GM23338 (cell line): Measurements from ENCODE around the gene HRAS. TPM values are rescaled to one million over a fixed set of nuclear protein-coding genes. Genes with fewer than 3 reads are reported as not detected.

Source experiments
- ATAC-seq: fragments of 200-7000 bp; cut with Tn5 transposase; 3 replicates; pipeline ENCODE4 v1.9.1; 2020
- DNase-seq: peaks from one replicate; pipeline ENCODE4 v3.0.0-alpha.2; 2015; ENCODE audit warnings: low spot score
- H2AFZ ChIP-seq: fragments of 200-600 bp; sonication (generic); 2 replicates; pipeline ENCODE4 v1.8.0; 2016; ENCODE audit warnings: antibody characterized with exemption, mild to moderate bottlenecking, moderate library complexity
- H3F3A ChIP-seq: fragments of 200-600 bp; sonication (generic); replicated peaks from 2 replicates; pipeline ENCODE4 v1.8.0; 2017; ENCODE audit warnings: antibody characterized with exemption, mixed run types, low read depth
- H3K27ac ChIP-seq: fragments of 200-600 bp; sonication (generic); 2 replicates; pipeline ENCODE4 v1.6.1; 2016; ENCODE audit warnings: low read depth
- H3K27me3 ChIP-seq: fragments of 200-600 bp; sonication (generic); 2 replicates; pipeline ENCODE4 v1.8.0; 2016; ENCODE audit warnings: mild to moderate bottlenecking, mixed run types, moderate library complexity; ENCODE audit not compliant: insufficient read depth
- H3K36me3 ChIP-seq: fragments of 200-600 bp; sonication (generic); 2 replicates; pipeline ENCODE4 v1.8.0; 2016; ENCODE audit warnings: mild to moderate bottlenecking; ENCODE audit not compliant: insufficient read depth
- H3K4me1 ChIP-seq: fragments of 200-600 bp; sonication (generic); 2 replicates; pipeline ENCODE4 v1.8.0; 2016; ENCODE audit warnings: mild to moderate bottlenecking, moderate library complexity; ENCODE audit not compliant: insufficient read depth
- H3K4me2 ChIP-seq: fragments of 200-600 bp; sonication (generic); 2 replicates; pipeline ENCODE4 v1.7.1; 2017; ENCODE audit warnings: mixed run types
- H3K4me3 ChIP-seq: fragments of 200-600 bp; sonication (generic); 2 replicates; pipeline ENCODE4 v1.6.1; 2016; ENCODE audit warnings: mixed run types
- H3K79me2 ChIP-seq: fragments of 200-600 bp; sonication (generic); replicated peaks from 2 replicates; pipeline ENCODE4 v1.8.0; 2017; ENCODE audit warnings: mild to moderate bottlenecking; ENCODE audit not compliant: insufficient read depth
- H3K9me2 ChIP-seq: fragments of 200-600 bp; sonication (generic); 2 replicates; pipeline ENCODE4 v1.8.0; 2017; ENCODE audit not compliant: insufficient read depth
- H4K20me1 ChIP-seq: fragments of 200-600 bp; sonication (generic); replicated peaks from 2 replicates; pipeline ENCODE4 v1.8.0; 2017; ENCODE audit warnings: mild to moderate bottlenecking; ENCODE audit not compliant: insufficient read depth
- H3K27ac Mint-ChIP-seq: 2 replicates; pipeline ENCODE4 v1.8.0; 2020; ENCODE audit warnings: inconsistent platforms, mild to moderate bottlenecking, moderate library complexity, mixed read lengths
- H3K27me3 Mint-ChIP-seq: 3 replicates; pipeline ENCODE4 v1.8.0; 2022; ENCODE audit warnings: low read depth, mild to moderate bottlenecking, moderate library complexity, mixed read lengths, inconsistent platforms; ENCODE audit not compliant: insufficient read depth, poor library complexity
- H3K36me3 Mint-ChIP-seq: 3 replicates; pipeline ENCODE4 v1.8.0; 2021; ENCODE audit warnings: low read depth, mild to moderate bottlenecking, inconsistent platforms, moderate library complexity, mixed read lengths
- H3K4me1 Mint-ChIP-seq: 3 replicates; pipeline ENCODE4 v1.8.0; 2020; ENCODE audit warnings: mild to moderate bottlenecking, inconsistent platforms, mixed read lengths
- H3K4me3 Mint-ChIP-seq: 3 replicates; pipeline ENCODE4 v1.8.0; 2021; ENCODE audit warnings: moderate library complexity, mild to moderate bottlenecking, inconsistent platforms, mixed read lengths
- H3K9me3 Mint-ChIP-seq: 3 replicates; pipeline ENCODE4 v1.8.0; 2020; ENCODE audit warnings: moderate library complexity, mild to moderate bottlenecking, inconsistent platforms, mixed read lengths
- CREB1 ChIP-seq: fragments of 250-450 bp; sonication (Bioruptor Pico); IDR thresholded peaks from 2 replicates; pipeline ENCODE4 v1.5.0; 2020; ENCODE audit warnings: low read depth, mild to moderate bottlenecking, moderate library complexity
- CTCF ChIP-seq, 2 experiments: fragments of 200-600 bp in 1 of 2; sonication (generic) in 1 of 2; conservative IDR thresholded peaks; 2 replicates each; pipeline versions ENCODE4 v1.5.1 to v1.6.1; 2016 to 2017; ENCODE audit warnings: antibody characterized with exemption in 2 of 2, low read depth in 2 of 2, mild to moderate bottlenecking in 2 of 2, moderate library complexity in 1 of 2
- ETS1 ChIP-seq: IDR thresholded peaks from 2 replicates; pipeline ENCODE4 v1.6.1; 2016; ENCODE audit warnings: antibody characterized with exemption
- EZH2 ChIP-seq: fragments of 200-600 bp; sonication (generic); IDR thresholded peaks from one replicate; pipeline ENCODE4 v1.8.0; 2017; ENCODE audit warnings: antibody characterized with exemption, mild to moderate bottlenecking, low read depth; ENCODE audit not compliant: unreplicated experiment
- EZH2phosphoT487 ChIP-seq: fragments of 200-600 bp; sonication (generic); IDR thresholded peaks from one replicate; pipeline ENCODE4 v1.8.1; 2018; ENCODE audit warnings: antibody characterized with exemption; ENCODE audit not compliant: unreplicated experiment
- JUNB ChIP-seq: IDR thresholded peaks from one replicate; pipeline ENCODE4 v1.6.1; 2016; ENCODE audit warnings: antibody characterized with exemption; ENCODE audit not compliant: unreplicated experiment
- NANOG ChIP-seq: IDR thresholded peaks from 2 replicates; pipeline ENCODE4 v1.6.1; 2016; ENCODE audit warnings: antibody characterized with exemption, borderline replicate concordance
- POLR2AphosphoS5 ChIP-seq: IDR thresholded peaks from 2 replicates; pipeline ENCODE4 v1.6.1; 2016; ENCODE audit warnings: antibody characterized with exemption, low read depth
- ZNF114 ChIP-seq: fragments of 250-450 bp; sonication (Bioruptor Pico); IDR thresholded peaks from 2 replicates; pipeline ENCODE4 v1.5.0; 2020; ENCODE audit warnings: mild to moderate bottlenecking, moderate library complexity
- ZNF331 ChIP-seq: fragments of 250-450 bp; sonication (Bioruptor Pico); IDR thresholded peaks from 2 replicates; pipeline ENCODE4 v1.5.0; 2020; ENCODE audit warnings: low read depth, mild to moderate bottlenecking, moderate library complexity
- polyA plus RNA-seq: library from polyadenylated mRNA; unstranded; fragments of >200 nt; fragmentation: Nextera tagmentation; extraction: Ambion mirVana; gene quantifications from 2 replicates; pipeline ENCODE4 v1.2.1, GENCODE V29; 2016
- total RNA-seq: library from RNA; depleted of rRNA; stranded (reverse); fragments of >200 nt; shearing (Covaris generic); gene quantifications from 2 replicates; pipeline ENCODE4 v1.2.3, GENCODE V29; 2014

Gene HRAS
- total and polyA plus RNA-seq, 2 experiments from 2014 or later = 37.9 to 48.7 TPM

GRCh38 chr11:536841-537621 lies 1.7 kb upstream of the HRAS start, which contains the start of gene LRRC56:
Gene LRRC56 (plus strand): TSS chr11:537527. CDS start chr11:540685, 3,158 bp downstream.
- peak within 1 kb of the TSS; percentile 89 for H3K4me3 Mint-ChIP-seq
- H3K27ac Mint-ChIP-seq = peak within 1 kb of the TSS; percentile 35; the same call in 1 of the 2 replicates

More at GRCh38 chr11:536841-537621, 1.7 kb upstream of the HRAS start, which contains the start of gene LRRC56:
- peaks cover 3% of the 10 kb centered on the region; the same call in 2 of the 3 replicates for H3K4me1 Mint-ChIP-seq
- peaks cover 17% of the 10 kb centered on the region; the same call in 1 of the 2 replicates for H3K27me3 ChIP-seq
- no peaks in the 10 kb centered on the region for H3K9me2 ChIP-seq
- no peaks in the 10 kb centered on the region for H3K36me3 ChIP-seq
- TF ChIP-seq ZNF114 (CRISPR knock-in tag) (no peak), NANOG (no peak), ETS1 (no peak), POLR2AphosphoS5 (peak; percentile 28; the same call in 1 of the 2 replicates), EZH2 (no peak), CTCF (conservative IDR thresholded peaks at IDR 0.05; ENCODE audit: low read depth in 2 of 2) (0 out of 4 replicates have a peak, but pooled peaks of 1 of the 2 experiments have one; percentile 2), CREB1 (CRISPR knock-in tag) (0 out of 2 replicates have a peak, but pooled peaks have one; percentile 5), ZNF331 (CRISPR knock-in tag) (no peak), JUNB (no peak), EZH2phosphoT487 (no peak)
- 0 out of 2 replicates have a peak, but pooled peaks cover 2% of the 10 kb centered on the region for H4K20me1 ChIP-seq
- no peak within 1 kb of the TSS for H3K27ac ChIP-seq
- peaks cover 20% of the 10 kb centered on the region for H3K27me3 Mint-ChIP-seq
- DNase-seq (peak; percentile 93), ATAC-seq (peak; percentile 58)
- no peaks in the 10 kb centered on the region; the same call in 1 of the 2 replicates for H3K79me2 ChIP-seq
- H3K4me2 ChIP-seq = peak within 1 kb of the TSS; percentile 90
- peak within 1 kb of the TSS; percentile 73 for H3K4me3 ChIP-seq
- H3F3A ChIP-seq = peaks cover 11% of the 10 kb centered on the region
- no peaks in the 10 kb centered on the region; the same call in 1 of the 2 replicates for H3K4me1 ChIP-seq
- peaks cover 6% of the 10 kb centered on the region; the same call in 2 of the 3 replicates for H3K36me3 Mint-ChIP-seq
- H3K9me3 Mint-ChIP-seq = peaks cover 2% of the 10 kb centered on the region; the same call in 2 of the 3 replicates
- peak within 1 kb of the TSS; percentile 87 for H2AFZ ChIP-seq
